ENCODE results near the gene EPHA7. TPM values are rescaled to one million over a fixed set of nuclear protein-coding genes. Genes with fewer than 3 reads are reported as not detected.

Gene EPHA7
- total and polyA plus RNA-seq, 2 donors (not counting 3 experiments of a cell fraction or from before 2014, with no cell fraction given), result not detected

- Histone ChIP-seq H3K9me3 (replicated peaks; ENCODE audit: control insufficient read depth, insufficient read depth, low read length) (no peaks in the 10 kb centered on the region), H3K27ac (ENCODE audit: insufficient read depth, low read depth, low read length) (no peak overlapping the region), H3K79me2 (ENCODE audit: control insufficient read depth, insufficient read depth, low read length) (no peaks in the 10 kb centered on the region), H3K4me1 (ENCODE audit: control insufficient read depth, extremely low read depth, insufficient read depth, low read length) (peaks cover 16% of the 10 kb centered on the region), H2AFZ (ENCODE audit: low read depth, low read length) (no peak overlapping the region), H3K9ac (replicated peaks; ENCODE audit: extremely low read depth, insufficient read depth, low read length) (no peak overlapping the region), H3K27me3 (ENCODE audit: control insufficient read depth in 2 of 2, insufficient read depth in 2 of 2, low read length in 2 of 2) (peaks cover 29 to 66% of the 10 kb centered on the region in 2 experiments), H3K9me1 (replicated peaks; ENCODE audit: control insufficient read depth, extremely low read depth, insufficient read depth, low read length) (no peaks in the 10 kb centered on the region), H3K4me3 (replicated peaks in 1 of 3; ENCODE audit: insufficient read depth in 1 of 3, low read depth in 1 of 3, low read length in 3 of 3) (no peak overlapping the region), H4K20me1 (replicated peaks; ENCODE audit: control insufficient read depth, extremely low read depth, insufficient read depth, low read length) (no peaks in the 10 kb centered on the region), H3K4me2 (ENCODE audit: insufficient read depth, low read length) (no peak overlapping the region), H3K36me3 (ENCODE audit: control insufficient read depth in 2 of 2, extremely low read depth in 1 of 2, insufficient read depth in 2 of 2, low read length in 2 of 2) (no peaks in the 10 kb centered on the region)
- dilution Hi-C loops (cut with MboI; ENCODE audit: extremely low pct_ligation_motif_present, low sequenced_read_pairs), result no loop called here
- ChIA-PET CTCF (interaction anchor here (1.0 to 3.0 kb wide), 2 partner anchors 11 kb away, joined by 9 to 20 read pairs; no protein-coding TSS in a partner anchor), POLR2A (no interaction called here)
- BruUV-seq (replicated peaks), result no TSS peak
- TF ChIP-seq GATA2 (IDR thresholded peaks at IDR 0.05; ENCODE audit: insufficient read depth, insufficient read length, low read depth, low read length) (no peak), JUN (IDR thresholded peaks at IDR 0.05; ENCODE audit: borderline replicate concordance, insufficient read depth, insufficient read length, low read depth) (no peak), MAX (IDR thresholded peaks at IDR 0.05; ENCODE audit: insufficient read depth, insufficient read length) (no peak), EZH2 (IDR thresholded peaks at IDR 0.05; ENCODE audit: borderline replicate concordance, low read depth, low read length, severe bottlenecking) (no peak), POLR2A (IDR thresholded peaks at IDR 0.05; ENCODE audit: low read depth, low read length) (no peak), CTCF (IDR thresholded peaks at IDR 0.05; ENCODE audit: extremely low read depth in 1 of 2, insufficient read depth in 1 of 2, low read depth in 1 of 2, low read length in 2 of 2) (no peak), POLR2AphosphoS5 (IDR thresholded peaks at IDR 0.05; ENCODE audit: insufficient read depth, low read depth, low read length) (no peak), FOS (IDR thresholded peaks at IDR 0.05; ENCODE audit: borderline replicate concordance, insufficient read depth, low read length) (no peak), MYC (IDR thresholded peaks at IDR 0.05; ENCODE audit: low read depth, low read length) (no peak)
- FAIRE-seq, result no peak
- intact Hi-C loops (cut with micrococcal nuclease), result no loop called here
- no peak for DNase-seq (ENCODE audit: low read depth, low spot score)
These were observed 6.2 kb downstream of the EPHA7 start for GRCh38 chr6:93413190-93413589.

All from endothelial cell of umbilical vein (primary cell).